ENCODE measurements around the gene STXBP4.

DNA sequence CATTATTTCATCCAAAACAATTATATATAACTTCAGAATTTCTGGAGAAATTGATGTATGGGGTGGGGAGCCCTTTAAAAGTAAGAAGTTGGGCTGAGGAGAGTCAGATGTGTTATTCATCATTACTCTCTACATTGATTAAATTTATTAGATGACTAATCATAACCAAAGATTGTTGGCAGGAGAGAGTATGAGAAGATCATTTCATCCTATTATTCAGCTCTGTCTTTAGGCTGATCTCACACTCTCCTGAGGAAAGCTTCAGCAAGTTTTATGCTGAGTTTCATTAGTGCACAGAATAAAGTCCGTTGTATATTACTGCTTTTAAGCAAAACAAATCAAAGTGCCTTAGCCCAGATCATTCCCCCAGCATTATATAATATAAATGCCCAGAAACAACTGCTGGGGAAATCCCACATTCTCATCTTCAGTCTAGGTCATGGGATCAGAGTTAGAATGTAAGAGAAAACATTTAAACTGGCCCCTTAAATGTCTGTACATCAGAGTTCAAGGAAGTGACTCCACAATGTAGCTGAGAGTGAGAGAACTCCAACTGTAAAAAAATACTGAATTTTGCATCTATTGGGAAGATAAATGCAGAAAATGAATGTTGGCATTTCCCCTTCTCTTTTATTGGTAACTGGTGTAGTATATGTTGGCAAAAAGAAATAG lies 166.1 kb downstream of the STXBP4 start:
- TF ChIP-seq CTCF (IDR thresholded peaks at IDR 0.05; ENCODE audit: insufficient read depth, low read depth, low read length): no peak
- no peak for TF ChIP-seq EZH2 (IDR thresholded peaks at IDR 0.05; ENCODE audit: insufficient read depth, low read length)
